DMS53 treated with DMSO at 0.1 percent for 48 hours (cell line): Measurements from ENCODE around the gene POU2F1.

Experiments used
- DNase-seq: peaks from one replicate; lab custom pipeline; 2025; ENCODE audit not compliant: unreplicated experiment; lab: John Stamatoyannopoulos, UW

The POU2F1 gene

GRCh38 chr1:167270349-167271092 is 49.8 kb downstream of the POU2F1 start:
- no peak for DNase-seq

- DNase-seq: no peak
Measured at GRCh38 chr1:167272369-167272957, 51.8 kb downstream of the POU2F1 start.

GRCh38 chr1:167273027-167273800 is 52.5 kb downstream of the POU2F1 start:
- no peak for DNase-seq

GRCh38 chr1:167274061-167274460 is 53.4 kb downstream of the POU2F1 start:
- no peak for DNase-seq

- DNase-seq: no peak
Measured at GRCh38 chr1:167276969-167277368, 56.3 kb downstream of the POU2F1 start.

- no peak for DNase-seq
Measured at GRCh38 chr1:167278497-167278896, 57.8 kb downstream of the POU2F1 start.

- DNase-seq: no peak
Measured at GRCh38 chr1:167280912-167281311, 60.2 kb downstream of the POU2F1 start.

- no peak for DNase-seq
Measured at GRCh38 chr1:167288390-167289074, 67.8 kb downstream of the POU2F1 start.

- DNase-seq: no peak
Measured at GRCh38 chr1:167289075-167289442, 68.4 kb downstream of the POU2F1 start.

GRCh38 chr1:167289966-167290365 is 69.3 kb downstream of the POU2F1 start:
- DNase-seq: no peak

- no peak for DNase-seq
Measured at GRCh38 chr1:167291539-167292185, 71.0 kb downstream of the POU2F1 start.

- no peak for DNase-seq
Measured at GRCh38 chr1:167292216-167292615, 71.5 kb downstream of the POU2F1 start.

GRCh38 chr1:167293057-167293456 is 72.4 kb downstream of the POU2F1 start:
- no peak for DNase-seq

GRCh38 chr1:167294528-167294927 is 73.8 kb downstream of the POU2F1 start:
- no peak for DNase-seq

GRCh38 chr1:167297222-167298214 is 76.8 kb downstream of the POU2F1 start:
- DNase-seq: no peak

- no peak for DNase-seq
Measured at GRCh38 chr1:167298325-167298724, 77.6 kb downstream of the POU2F1 start.

- no peak for DNase-seq
Measured at GRCh38 chr1:167301355-167301754, 80.7 kb downstream of the POU2F1 start.

GRCh38 chr1:167304165-167304564 is 83.5 kb downstream of the POU2F1 start:
- no peak for DNase-seq

- DNase-seq: no peak
Measured at GRCh38 chr1:167305059-167305705, 84.5 kb downstream of the POU2F1 start.
